ENCODE measurements around the gene FLNA. TPM values are rescaled to one million over a fixed set of nuclear protein-coding genes. Genes with fewer than 3 reads are reported as not detected.
"Not testable (repeated sequence)": the region's sequence is repeated elsewhere in the genome, so short reads cannot be mapped to it uniquely, and the experiment has no call there.

FLNA gene
- polyA plus RNA-seq, 3 donors from 2014 or later, result 135 to 1,231 (median 241) TPM

DNA sequence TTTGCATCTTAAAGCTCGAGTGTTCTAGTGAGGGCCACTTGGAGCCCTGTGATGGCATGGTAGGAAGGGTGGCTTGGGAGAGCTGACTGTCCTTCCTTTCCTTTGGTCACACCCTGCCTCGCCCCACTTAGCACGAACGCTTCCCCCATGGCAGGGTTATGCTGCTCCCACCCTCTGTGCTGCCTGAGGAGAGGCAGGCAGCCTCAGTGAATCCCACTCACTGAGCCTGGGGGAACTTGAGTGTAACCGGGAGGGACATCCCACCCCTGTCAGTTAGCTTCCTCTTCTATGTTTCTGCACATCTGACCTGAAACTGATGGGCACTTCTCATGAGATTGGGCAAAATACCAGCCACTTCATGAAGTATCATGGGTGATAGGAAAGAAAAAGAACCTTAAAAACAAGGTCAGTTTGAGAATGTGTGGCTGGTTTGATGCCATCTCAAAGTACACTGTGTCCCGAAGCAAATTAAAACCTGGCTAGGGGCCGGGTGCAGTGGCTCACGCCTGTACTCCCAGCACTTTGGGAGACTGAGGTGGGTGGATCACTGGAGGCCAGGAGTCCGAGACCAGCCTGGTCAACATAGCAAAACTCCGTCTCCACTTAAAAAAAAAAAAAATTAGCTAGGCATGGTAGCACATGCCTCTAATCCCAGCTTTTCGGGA is 68.8 kb downstream of the FLNA start:
- H3K4me3 Mint-ChIP-seq, result peak overlapping the region; percentile 49 to 72 (median 63)
- peak overlapping the region in 5 of 6 donors; percentile 69 to 89 (median 69) for H3K27ac Mint-ChIP-seq
- H3K36me3 Mint-ChIP-seq, result no peaks in the 10 kb centered on the region
- H3K9me3 Mint-ChIP-seq, result no peaks in the 10 kb centered on the region
- DNase-seq, result no peak
- peaks cover 40 to 41% of the 10 kb centered on the region in 2 donors for H3K4me1 Mint-ChIP-seq
- H3K27me3 Mint-ChIP-seq (ENCODE audit: low read depth in 3 of 3), result peaks cover 0 to 12% (median 4%) of the 10 kb centered on the region in 3 donors

DNA sequence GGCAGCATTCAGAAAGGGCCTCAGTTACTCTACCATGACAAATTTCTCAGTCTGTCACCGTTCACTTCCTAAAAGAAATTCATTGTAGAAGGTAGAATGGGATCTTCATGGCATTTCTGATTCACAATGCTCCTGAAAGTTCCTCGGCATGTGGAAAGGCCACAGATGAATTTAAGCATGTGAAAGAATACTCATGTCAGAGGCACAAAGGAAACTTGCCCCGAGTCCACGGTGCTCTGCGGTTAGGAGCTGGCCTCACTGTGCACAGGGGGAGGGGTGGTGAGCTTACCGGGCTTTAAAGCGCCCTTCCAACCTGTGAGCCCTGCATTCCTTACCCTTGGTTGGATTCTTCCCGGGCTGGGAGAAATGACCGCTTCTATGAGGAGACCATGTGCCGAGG is 69.6 kb downstream of the FLNA start:
- H3K27me3 Mint-ChIP-seq (ENCODE audit: low read depth in 3 of 3), result peaks cover 0 to 12% (median 4%) of the 10 kb centered on the region in 3 donors
- DNase-seq, result no peak
- H3K4me1 Mint-ChIP-seq, result peaks cover 33 to 39% of the 10 kb centered on the region in 2 donors
- H3K4me3 Mint-ChIP-seq, result peak overlapping the region in 4 of 5 donors; percentile 14 to 72 (median 45)
- H3K36me3 Mint-ChIP-seq, result no peaks in the 10 kb centered on the region
- H3K27ac Mint-ChIP-seq, result peak overlapping the region in 4 of 6 donors; percentile 28 to 89 (median 76)
- no peaks in the 10 kb centered on the region for H3K9me3 Mint-ChIP-seq

DNA sequence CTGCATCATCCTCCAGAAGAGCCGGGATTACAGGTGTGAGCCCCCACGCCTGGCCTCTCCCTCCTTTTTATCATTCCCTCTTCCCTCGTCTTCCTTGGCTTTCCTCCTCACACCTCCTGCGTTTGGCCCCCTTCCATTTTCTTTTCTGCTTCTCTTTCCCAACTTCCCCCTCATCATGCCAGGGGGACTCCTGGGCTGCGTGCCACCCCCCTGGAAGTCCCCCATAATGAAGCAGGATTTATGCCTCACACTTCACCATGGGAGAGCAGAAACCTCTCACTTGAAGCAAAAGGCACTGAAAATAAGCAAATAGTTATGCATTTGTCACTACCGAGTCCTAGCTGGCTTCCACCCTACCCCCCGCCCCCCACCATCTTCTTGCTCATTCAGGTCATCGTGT is 71.0 kb downstream of the FLNA start:
- H3K27me3 Mint-ChIP-seq (ENCODE audit: low read depth in 3 of 3), result peaks cover 0 to 12% (median 4%) of the 10 kb centered on the region in 3 donors
- H3K27ac Mint-ChIP-seq, result peak overlapping the region in 1 of 6 donors; percentile 31
- peaks cover 24 to 26% of the 10 kb centered on the region in 2 donors for H3K4me1 Mint-ChIP-seq
- DNase-seq, result no peak
- H3K36me3 Mint-ChIP-seq, result no peaks in the 10 kb centered on the region
- no peaks in the 10 kb centered on the region for H3K9me3 Mint-ChIP-seq
- no peak overlapping the region for H3K4me3 Mint-ChIP-seq

DNA sequence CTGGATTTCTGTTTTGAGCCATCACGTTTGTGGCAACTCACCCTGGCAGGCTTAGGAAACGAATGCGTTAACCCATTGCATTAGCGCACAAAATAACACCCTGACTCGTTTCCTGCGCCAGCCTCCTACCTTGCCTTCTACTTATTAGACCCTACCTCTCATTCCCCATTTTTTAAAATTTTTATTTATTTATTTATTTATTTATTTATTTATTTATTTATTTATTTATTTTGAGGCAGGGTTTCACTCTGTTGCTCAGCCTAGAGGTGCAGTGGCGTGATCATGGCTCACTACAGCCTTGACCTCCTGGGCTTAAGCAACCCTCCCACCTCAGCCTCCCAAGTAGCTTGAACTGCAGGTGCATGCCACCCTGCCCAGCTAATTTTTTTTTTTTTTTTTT is 71.4 kb downstream of the FLNA start:
- not testable (repeated sequence) for H3K27me3 Mint-ChIP-seq (ENCODE audit: low read depth in 3 of 3)

DNA sequence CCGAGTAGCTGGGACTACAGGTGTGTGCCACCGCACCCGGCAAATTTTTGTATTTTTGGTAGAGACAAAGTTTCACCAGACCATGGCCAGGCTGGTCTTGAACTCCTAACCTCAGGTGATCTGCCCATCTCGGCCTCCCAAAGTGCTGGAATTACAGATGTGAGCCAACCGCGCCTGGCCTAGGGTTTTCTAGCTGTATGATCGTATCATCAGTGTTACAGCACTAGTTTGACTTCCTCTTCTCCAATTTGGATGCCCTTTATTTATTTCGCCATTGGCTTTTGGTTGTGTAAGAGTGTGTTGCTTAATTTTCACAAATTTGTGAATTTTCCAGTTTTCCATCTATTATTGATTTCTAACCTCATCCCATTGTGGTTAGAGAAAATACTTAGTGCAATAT is 73.6 kb downstream of the FLNA start:
- peaks cover 5 to 6% of the 10 kb centered on the region in 2 donors for H3K4me1 Mint-ChIP-seq
- H3K27me3 Mint-ChIP-seq (ENCODE audit: low read depth in 3 of 3), result peaks cover 0 to 7% (median 0%) of the 10 kb centered on the region in 3 donors
- H3K27ac Mint-ChIP-seq, result peak overlapping the region in 1 of 6 donors; percentile 8
- no peaks in the 10 kb centered on the region for H3K9me3 Mint-ChIP-seq
- no peaks in the 10 kb centered on the region for H3K36me3 Mint-ChIP-seq
- no peak overlapping the region for H3K4me3 Mint-ChIP-seq
- no peak for DNase-seq

More for the DNA sequence above, 71.4 kb downstream of the FLNA start:
- not testable (repeated sequence) for H3K36me3 Mint-ChIP-seq, H3K4me3 Mint-ChIP-seq, H3K27ac Mint-ChIP-seq, H3K9me3 Mint-ChIP-seq, DNase-seq
- H3K4me1 Mint-ChIP-seq, result peaks cover 19 to 22% of the 10 kb centered on the region in 2 donors

Other genes starting within 250 kb of the FLNA start
- gene OPN1LW, start 230.4 kb downstream of the FLNA start, polyA plus RNA-seq, result not detected
- gene OPN1MW, start 192.0 kb downstream of the FLNA start, polyA plus RNA-seq, result not detected
- gene OPN1MW2, start 154.9 kb downstream of the FLNA start, polyA plus RNA-seq, result not detected
- under 1 TPM in 2 of 3 donors, not detected in 1; 0.16 to 0.19 TPM for gene OPN1MW3, start 117.1 kb downstream of the FLNA start, polyA plus RNA-seq
- under 1 TPM in 1 of 3 donors, not detected in 2; 0.46 TPM for gene TEX28, start 79.5 kb downstream of the FLNA start, polyA plus RNA-seq
- gene TKTL1, start 78.8 kb downstream of the FLNA start, polyA plus RNA-seq, result 100 to 1,000 TPM in 1 of 3 donors, 10 to 100 TPM in 2; 58.7 to 282 (median 69.8) TPM
- 10 to 100 TPM; 27.2 to 31.2 (median 28.9) TPM for gene EMD, start 4.7 kb upstream of the FLNA start, polyA plus RNA-seq
- 1,000 to 10,000 TPM; 2,085 to 3,021 (median 2,819) TPM for gene RPL10, start 23.7 kb upstream of the FLNA start, polyA plus RNA-seq
- 10 to 100 TPM; 14.1 to 21.1 (median 17.8) TPM for gene DNASE1L1, start 34.6 kb upstream of the FLNA start, polyA plus RNA-seq
- 10 to 100 TPM; 24.9 to 39.2 (median 32.4) TPM for gene TAFAZZIN, start 36.9 kb upstream of the FLNA start, polyA plus RNA-seq
- 100 to 1,000 TPM in 2 of 3 donors, 10 to 100 TPM in 1; 98.3 to 193 (median 154) TPM for gene ATP6AP1, start 54.0 kb upstream of the FLNA start, polyA plus RNA-seq
- gene GDI1, start 62.5 kb upstream of the FLNA start, polyA plus RNA-seq, result 10 to 100 TPM; 20.9 to 37.8 (median 29.2) TPM
- 10 to 100 TPM; 45.2 to 63.3 (median 53.3) TPM for gene FAM50A, start 69.5 kb upstream of the FLNA start, polyA plus RNA-seq
- 1 to 10 TPM in 1 of 3 donors, under 1 TPM in 1, not detected in 1; 0.20 to 1.4 TPM for gene PLXNA3, start 83.6 kb upstream of the FLNA start, polyA plus RNA-seq
- gene LAGE3, start 104.6 kb upstream of the FLNA start, polyA plus RNA-seq, result 10 to 100 TPM; 30.5 to 65.0 (median 52.4) TPM
- 10 to 100 TPM; 56.3 to 68.9 (median 61.2) TPM for gene UBL4A, start 112.0 kb upstream of the FLNA start, polyA plus RNA-seq
- 100 to 1,000 TPM in 1 of 3 donors, 10 to 100 TPM in 2; 53.1 to 110 (median 91.1) TPM for gene SLC10A3, start 116.0 kb upstream of the FLNA start, polyA plus RNA-seq
- 10 to 100 TPM; 27.1 to 31.3 (median 30.1) TPM for gene FAM3A, start 141.6 kb upstream of the FLNA start, polyA plus RNA-seq
- gene G6PD, start 172.2 kb upstream of the FLNA start, polyA plus RNA-seq, result 10 to 100 TPM; 10.5 to 24.9 (median 12.1) TPM
- 10 to 100 TPM; 41.4 to 69.4 (median 45.9) TPM for gene IKBKG, start 173.0 kb upstream of the FLNA start, polyA plus RNA-seq
- gene CTAG1A, start 210.5 kb upstream of the FLNA start, polyA plus RNA-seq, result not detected
- gene CTAG1B, start 244.6 kb upstream of the FLNA start, polyA plus RNA-seq, result not detected